Ascending aorta (tissue), 2 donors: Measurements from ENCODE around the gene OSBPL6. TPM values are rescaled to one million over a fixed set of nuclear protein-coding genes. Genes with fewer than 3 reads are reported as not detected.

Experiments
- DNase-seq, 2 donors: peaks; one replicate each; pipeline ENCODE4 v3.0.0-alpha.2; 2019; ENCODE audit warnings: low spot score in 2 of 2
- H3K27ac ChIP-seq, 2 donors: fragments of 200-600 bp; sonication (generic); one replicate each; pipeline ENCODE4 v1.5.1; 2016 to 2017; ENCODE audit warnings: mild to moderate bottlenecking in 1 of 2
- H3K27me3 ChIP-seq: fragments of 200-600 bp; sonication (generic); one replicate; pipeline ENCODE4 v1.5.1; 2017
- H3K36me3 ChIP-seq, 2 donors: fragments of 200-600 bp; sonication (generic); one replicate each; pipeline ENCODE4 v1.5.1; 2016
- H3K4me1 ChIP-seq, 2 donors: fragments of 200-600 bp; sonication (generic); one replicate each; pipeline ENCODE4 v1.5.1; 2016 to 2017; ENCODE audit warnings: mild to moderate bottlenecking in 1 of 2
- H3K4me3 ChIP-seq, 2 donors: fragments of 200-600 bp; sonication (generic); one replicate each; pipeline ENCODE4 v1.5.1; 2016 to 2017; ENCODE audit warnings: mild to moderate bottlenecking in 1 of 2
- H3K9me3 ChIP-seq, 2 donors: fragments of 200-600 bp; sonication (generic); one replicate each; pipeline ENCODE4 v1.5.1; 2016
- intact Hi-C: fragments of 100-400 bp; cut with DNase I; formaldehyde crosslinking; loops from one replicate; pipeline ENCODE4 v1.15.1; 2023
- total RNA-seq: library from RNA; depleted of rRNA; stranded (reverse); fragments of >200 nt; gene quantifications from one replicate; pipeline ENCODE4 v1.1.0, GENCODE V29; 2016
- TF ChIP-seq, protein P1 (sequence below), 3 experiments: fragments of 200-600 bp in 2 of 3; fragments of 450-650 bp in 1 of 3; sonication (generic) in 2 of 3; IDR thresholded peaks; one replicate each; pipeline ENCODE4 v1.5.1; 2016 to 2019; ENCODE audit warnings: antibody characterized with exemption in 3 of 3, mild to moderate bottlenecking in 1 of 3, moderate library complexity in 1 of 3

The OSBPL6 gene
- total RNA-seq, 1 donor from 2014 or later: 1.4 TPM

DNA sequence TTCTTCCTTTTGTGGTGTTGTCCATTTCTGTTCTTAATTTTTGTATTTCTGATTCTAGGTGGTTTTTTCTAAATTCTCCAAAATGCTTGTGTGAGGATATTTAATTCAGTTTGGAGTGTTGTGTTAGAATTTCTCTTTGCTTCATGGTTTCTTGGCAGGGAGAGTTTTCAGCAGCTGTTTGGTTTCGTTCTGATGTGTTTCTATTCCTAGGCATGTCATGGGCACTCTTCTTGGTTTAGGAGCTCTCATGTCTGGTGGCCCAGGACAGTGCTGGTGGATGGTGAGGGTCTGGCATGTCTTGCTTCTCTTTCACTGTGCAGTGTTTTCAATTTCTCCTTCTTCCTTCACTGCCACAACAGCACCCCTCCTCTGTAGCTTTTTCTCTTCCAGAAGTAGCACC lies 52.9 kb downstream of the OSBPL6 start:
- Histone ChIP-seq H3K9me3 (no peaks in the 10 kb centered on the region), H3K36me3 (no peaks in the 10 kb centered on the region), H3K4me1 (no peaks in the 10 kb centered on the region), H3K27ac (no peak overlapping the region), H3K4me3 (no peak overlapping the region), H3K27me3 (no peaks in the 10 kb centered on the region)
- intact Hi-C loops: no loop called here
- no peak for DNase-seq
- TF ChIP-seq, protein P1, sequence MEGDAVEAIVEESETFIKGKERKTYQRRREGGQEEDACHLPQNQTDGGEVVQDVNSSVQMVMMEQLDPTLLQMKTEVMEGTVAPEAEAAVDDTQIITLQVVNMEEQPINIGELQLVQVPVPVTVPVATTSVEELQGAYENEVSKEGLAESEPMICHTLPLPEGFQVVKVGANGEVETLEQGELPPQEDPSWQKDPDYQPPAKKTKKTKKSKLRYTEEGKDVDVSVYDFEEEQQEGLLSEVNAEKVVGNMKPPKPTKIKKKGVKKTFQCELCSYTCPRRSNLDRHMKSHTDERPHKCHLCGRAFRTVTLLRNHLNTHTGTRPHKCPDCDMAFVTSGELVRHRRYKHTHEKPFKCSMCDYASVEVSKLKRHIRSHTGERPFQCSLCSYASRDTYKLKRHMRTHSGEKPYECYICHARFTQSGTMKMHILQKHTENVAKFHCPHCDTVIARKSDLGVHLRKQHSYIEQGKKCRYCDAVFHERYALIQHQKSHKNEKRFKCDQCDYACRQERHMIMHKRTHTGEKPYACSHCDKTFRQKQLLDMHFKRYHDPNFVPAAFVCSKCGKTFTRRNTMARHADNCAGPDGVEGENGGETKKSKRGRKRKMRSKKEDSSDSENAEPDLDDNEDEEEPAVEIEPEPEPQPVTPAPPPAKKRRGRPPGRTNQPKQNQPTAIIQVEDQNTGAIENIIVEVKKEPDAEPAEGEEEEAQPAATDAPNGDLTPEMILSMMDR (IDR thresholded peaks at IDR 0.05): no peak

DNA sequence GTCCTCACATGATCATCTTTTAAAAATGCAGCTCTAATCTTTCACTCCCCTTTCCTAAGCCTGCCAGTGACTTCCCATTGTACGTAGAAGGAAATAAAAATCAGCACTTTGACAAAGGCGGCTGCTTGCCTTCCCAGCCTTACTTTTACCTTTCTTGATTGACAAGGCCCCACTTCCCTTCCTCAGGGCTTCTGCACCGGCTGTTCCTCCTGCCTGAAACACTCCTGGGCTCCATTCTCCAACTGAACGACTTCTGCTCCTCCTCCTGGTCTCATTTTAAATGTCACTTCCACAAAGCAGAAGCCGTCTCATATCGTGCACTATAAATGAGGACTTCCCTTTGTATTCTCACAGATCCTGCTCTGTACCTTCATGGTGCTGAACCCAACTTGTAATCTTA lies 56.1 kb downstream of the OSBPL6 start:
- no peaks in the 10 kb centered on the region for H3K9me3 ChIP-seq
- DNase-seq: no peak
- H3K27ac ChIP-seq: no peak overlapping the region
- no peaks in the 10 kb centered on the region for H3K27me3 ChIP-seq
- TF ChIP-seq, protein P1 (IDR thresholded peaks at IDR 0.05): no peak
- H3K4me3 ChIP-seq: no peak overlapping the region
- H3K36me3 ChIP-seq: no peaks in the 10 kb centered on the region
- no peaks in the 10 kb centered on the region for H3K4me1 ChIP-seq
- intact Hi-C loops: no loop called here

DNA sequence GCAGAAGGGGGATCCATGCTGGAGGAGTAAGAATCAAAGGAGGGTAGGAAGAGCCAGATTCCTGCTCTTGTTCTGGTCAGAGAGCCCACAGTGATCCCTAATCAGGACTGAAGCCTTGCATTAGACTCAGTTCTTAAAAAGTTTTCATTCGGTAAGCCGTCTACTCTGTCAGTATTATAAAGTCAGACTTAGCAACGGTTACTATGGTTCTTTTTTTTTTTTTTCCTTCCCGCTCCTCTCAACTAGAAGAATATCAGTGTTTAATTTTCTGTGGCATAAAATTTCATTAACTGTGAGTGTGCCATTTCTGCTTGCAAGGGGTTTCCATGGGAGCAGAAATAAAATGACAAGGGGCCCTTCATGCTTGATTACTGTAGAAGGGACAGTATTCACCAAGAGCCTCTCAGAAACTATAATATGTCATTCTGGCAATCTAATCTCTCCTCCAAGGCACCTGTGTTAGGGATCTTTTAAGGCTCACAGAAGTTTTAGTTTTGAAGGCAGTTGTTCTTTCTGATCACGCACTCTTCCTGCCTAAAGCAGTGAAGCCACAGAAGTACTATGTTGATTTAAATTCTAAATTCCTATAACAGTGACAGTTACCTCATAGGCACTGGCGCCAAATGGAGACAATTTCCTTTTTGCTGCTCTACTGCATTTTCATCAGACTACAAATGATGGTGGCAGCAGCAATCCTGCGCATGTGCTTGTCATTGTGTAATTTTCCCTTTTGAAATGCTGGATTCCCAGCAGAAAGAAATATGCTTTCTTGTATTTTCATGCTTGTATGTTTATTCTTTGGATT lies 57.0 kb downstream of the OSBPL6 start:
- intact Hi-C loops: no loop called here
- Histone ChIP-seq H3K27me3 (no peaks in the 10 kb centered on the region), H3K36me3 (no peaks in the 10 kb centered on the region), H3K4me1 (no peaks in the 10 kb centered on the region), H3K4me3 (no peak overlapping the region), H3K9me3 (no peaks in the 10 kb centered on the region), H3K27ac (no peak overlapping the region)
- TF ChIP-seq, protein P1 (IDR thresholded peaks at IDR 0.05): no peak
- no peak for DNase-seq

DNA sequence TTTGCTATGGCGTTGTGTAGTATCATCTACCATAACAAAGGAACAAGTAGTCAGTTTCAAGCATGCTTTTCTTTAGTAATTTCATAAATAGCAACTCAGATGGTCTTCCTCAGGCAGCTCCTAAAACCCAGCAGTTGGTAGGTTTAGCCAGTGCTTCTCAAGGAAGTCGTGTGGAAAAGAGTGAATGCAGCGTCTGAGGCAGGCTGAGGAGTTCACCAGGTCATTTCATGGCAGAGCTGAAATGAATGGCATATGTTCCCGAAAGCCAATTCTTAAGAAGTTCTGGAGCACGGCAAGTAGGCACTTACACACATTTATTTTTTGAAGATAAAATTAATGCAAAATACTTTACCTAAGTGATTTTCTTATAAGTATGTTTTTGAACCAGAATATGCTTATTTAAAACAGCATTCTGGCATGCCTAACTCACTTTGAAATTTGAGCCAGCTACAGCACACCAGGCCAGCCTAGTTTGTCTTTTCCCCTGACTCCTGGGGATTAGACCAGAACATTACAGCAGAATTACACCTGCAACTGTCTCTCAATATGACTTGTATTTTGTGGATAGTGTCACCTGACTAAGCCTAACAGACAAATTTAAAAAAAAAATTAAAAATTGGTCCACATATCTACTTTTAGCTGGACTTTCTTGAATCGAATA lies 62.2 kb downstream of the OSBPL6 start:
- Histone ChIP-seq H3K9me3 (no peaks in the 10 kb centered on the region), H3K27me3 (no peaks in the 10 kb centered on the region)
- intact Hi-C loops: no loop called here

DNA sequence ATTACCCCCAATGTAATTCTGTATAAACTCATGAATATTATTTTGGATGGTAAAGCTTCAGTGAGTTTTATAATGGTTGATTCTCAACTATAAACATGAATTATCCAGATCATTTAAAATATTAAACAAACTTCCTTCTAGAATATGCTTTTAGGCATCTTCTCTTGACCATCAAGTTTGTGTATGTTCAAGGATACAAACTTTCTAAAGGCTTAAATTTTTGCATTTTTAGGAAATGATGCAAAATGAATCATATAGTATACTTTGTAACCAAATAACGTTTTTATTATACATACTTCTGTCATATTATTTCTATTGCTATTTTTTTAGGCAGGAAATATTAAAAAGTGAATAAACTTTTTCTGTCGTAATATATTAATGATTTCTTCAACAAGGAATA lies 62.8 kb downstream of the OSBPL6 start:
- Histone ChIP-seq H3K4me1 (no peaks in the 10 kb centered on the region), H3K36me3 (no peaks in the 10 kb centered on the region), H3K27ac (no peak overlapping the region), H3K4me3 (no peak overlapping the region), H3K27me3 (no peaks in the 10 kb centered on the region), H3K9me3 (no peaks in the 10 kb centered on the region)
- no peak for DNase-seq
- intact Hi-C loops: no loop called here
- TF ChIP-seq, protein P1 (IDR thresholded peaks at IDR 0.05): no peak

More for the DNA sequence above, 62.2 kb downstream of the OSBPL6 start:
- Histone ChIP-seq H3K4me1 (no peaks in the 10 kb centered on the region), H3K4me3 (no peak overlapping the region), H3K27ac (no peak overlapping the region), H3K36me3 (no peaks in the 10 kb centered on the region)
- DNase-seq: no peak
- TF ChIP-seq, protein P1 (IDR thresholded peaks at IDR 0.05): no peak
